HepG2 (cell line): Measurements from ENCODE around the gene AGXT. TPM values are rescaled to one million over a fixed set of nuclear protein-coding genes. Genes with fewer than 3 reads are reported as not detected.

Experiments used
- AGO1 ChIP-seq: fragments of 200-400 bp; formaldehyde crosslinking; IDR thresholded peaks from 2 replicates; pipeline ENCODE4 v1.6.1; 2017; ENCODE audit warnings: mild to moderate bottlenecking, low read depth, low read length, moderate library complexity; ENCODE audit not compliant: poor library complexity, severe bottlenecking
- ARNTL ChIP-seq: sonication (generic); formaldehyde crosslinking; IDR thresholded peaks from 2 replicates; pipeline ENCODE4 v1.4.0; 2020; ENCODE audit warnings: mild to moderate bottlenecking, missing genetic modification reagents
- JUNB ChIP-seq: sonication (generic); formaldehyde crosslinking; IDR thresholded peaks from 2 replicates; pipeline ENCODE4 v1.8.0; 2022; ENCODE audit warnings: missing genetic modification reagents, mild to moderate bottlenecking, borderline replicate concordance
- MAFG ChIP-seq: sonication (generic); formaldehyde crosslinking; IDR thresholded peaks from 2 replicates; pipeline ENCODE4 v1.5.1; 2020; ENCODE audit warnings: mild to moderate bottlenecking, missing genetic modification reagents
- RBM39 ChIP-seq: fragments of 200-400 bp; formaldehyde crosslinking; IDR thresholded peaks from one replicate; pipeline ENCODE4 v1.6.1; 2018; ENCODE audit warnings: antibody characterized with exemption, mild to moderate bottlenecking, low read depth, low read length; ENCODE audit not compliant: poor library complexity, severe bottlenecking
- ZFP36L1 ChIP-seq: sonication (generic); formaldehyde crosslinking; IDR thresholded peaks from 2 replicates; pipeline ENCODE4 v1.8.0; 2022; ENCODE audit warnings: mild to moderate bottlenecking, missing genetic modification reagents, moderate library complexity
- ZNF567 ChIP-seq: sonication (generic); formaldehyde crosslinking; IDR thresholded peaks from 2 replicates; pipeline ENCODE4 v1.8.1; 2023; ENCODE audit warnings: mild to moderate bottlenecking, missing genetic modification reagents, borderline replicate concordance
- ZNF652 ChIP-seq: IDR thresholded peaks from 2 replicates; pipeline ENCODE4 v1.6.1; 2016; ENCODE audit warnings: low read depth, borderline replicate concordance
- polyA plus RNA-seq, 8 experiments: library from polyadenylated mRNA; depleted of rRNA in 3 of 8; stranded (reverse) in 7 of 8; unstranded in 1 of 8; fragments of >200 nt; fragmentation: Illumina TruSeq in 4 of 8; extraction: Trizol in 4 of 8; gene quantifications; 2 replicates each; pipeline versions ENCODE4 v1.2.1 to v1.2.3, GENCODE V29; 2011 to 2016; ENCODE audit warnings: low read depth in 4 of 8, missing spikeins in 1 of 8, mixed read lengths in 1 of 8; ENCODE audit not compliant: insufficient read depth in 1 of 8
- total RNA-seq, 5 experiments: library from RNA; depleted of rRNA; stranded (reverse); fragments of >200 nt; fragmentation: Illumina TruSeq; extraction: Trizol; gene quantifications; 2 replicates each; pipeline ENCODE4 v1.2.3, GENCODE V29; 2016; ENCODE audit warnings: low read depth in 1 of 5
- TF ChIP-seq, protein P1 (sequence below): fragments of 450-650 bp; IDR thresholded peaks from 2 replicates; pipeline ENCODE4 v1.6.1; 2017; ENCODE audit warnings: mild to moderate bottlenecking
- TF ChIP-seq, protein P2 (sequence below): sonication (generic); formaldehyde crosslinking; conservative IDR thresholded peaks from 2 replicates; pipeline ENCODE4 v1.4.0; 2020; ENCODE audit warnings: mild to moderate bottlenecking, missing genetic modification reagents, moderate library complexity

AGXT gene
- total and polyA plus RNA-seq, 2 of the 13 experiments (the other 11 are each of a cell fraction or from before 2014, with no cell fraction given), result 41.9 to 96.1 TPM

DNA sequence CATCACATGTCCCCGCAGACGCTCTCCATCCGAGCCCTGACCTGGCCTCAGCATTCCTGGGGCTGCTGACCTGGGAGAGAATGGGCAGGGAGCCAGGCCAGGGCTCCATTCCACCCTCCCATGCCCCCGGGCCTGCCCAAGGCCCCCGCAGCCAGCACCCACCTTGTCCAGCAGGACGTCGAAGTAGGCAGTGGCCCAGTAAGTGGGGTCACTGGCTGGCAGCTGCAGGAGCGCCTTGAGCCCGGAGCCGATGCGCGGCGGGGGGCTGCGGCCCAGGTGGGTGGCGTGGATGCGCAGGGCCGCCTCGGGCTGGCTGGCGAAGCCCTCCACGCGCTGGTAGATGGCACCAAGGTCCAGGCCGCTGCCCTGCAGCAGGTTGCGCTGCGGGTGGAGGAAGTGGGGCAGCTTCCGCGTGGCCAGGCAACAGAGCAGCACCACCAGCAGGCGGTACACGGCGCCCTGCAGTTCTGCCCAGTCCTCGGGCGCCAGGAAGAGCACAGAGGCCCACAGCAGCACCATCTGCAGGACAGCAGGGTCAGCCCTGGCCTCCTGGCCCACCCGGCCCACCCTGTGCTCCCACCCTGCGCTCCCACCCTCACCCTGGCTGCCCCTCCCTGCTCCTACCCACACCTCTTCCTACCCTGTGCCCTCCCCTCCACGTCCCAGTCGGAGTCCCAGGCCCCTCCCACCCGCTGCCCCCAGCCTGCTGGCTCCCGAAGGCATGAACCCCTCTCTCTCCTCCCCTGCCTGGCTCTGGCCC is 19.7 kb downstream of the AGXT start (continued):
- TF ChIP-seq ZNF567 (CRISPR knock-in tag) (no peak), RBM39 (no peak), MAFG (CRISPR knock-in tag) (no peak), ARNTL (CRISPR knock-in tag) (no peak), ZNF652 (CRISPR knock-in tag) (no peak), ZFP36L1 (CRISPR knock-in tag) (no peak), AGO1 (no peak), JUNB (CRISPR knock-in tag) (no peak)
- TF ChIP-seq, protein P1, sequence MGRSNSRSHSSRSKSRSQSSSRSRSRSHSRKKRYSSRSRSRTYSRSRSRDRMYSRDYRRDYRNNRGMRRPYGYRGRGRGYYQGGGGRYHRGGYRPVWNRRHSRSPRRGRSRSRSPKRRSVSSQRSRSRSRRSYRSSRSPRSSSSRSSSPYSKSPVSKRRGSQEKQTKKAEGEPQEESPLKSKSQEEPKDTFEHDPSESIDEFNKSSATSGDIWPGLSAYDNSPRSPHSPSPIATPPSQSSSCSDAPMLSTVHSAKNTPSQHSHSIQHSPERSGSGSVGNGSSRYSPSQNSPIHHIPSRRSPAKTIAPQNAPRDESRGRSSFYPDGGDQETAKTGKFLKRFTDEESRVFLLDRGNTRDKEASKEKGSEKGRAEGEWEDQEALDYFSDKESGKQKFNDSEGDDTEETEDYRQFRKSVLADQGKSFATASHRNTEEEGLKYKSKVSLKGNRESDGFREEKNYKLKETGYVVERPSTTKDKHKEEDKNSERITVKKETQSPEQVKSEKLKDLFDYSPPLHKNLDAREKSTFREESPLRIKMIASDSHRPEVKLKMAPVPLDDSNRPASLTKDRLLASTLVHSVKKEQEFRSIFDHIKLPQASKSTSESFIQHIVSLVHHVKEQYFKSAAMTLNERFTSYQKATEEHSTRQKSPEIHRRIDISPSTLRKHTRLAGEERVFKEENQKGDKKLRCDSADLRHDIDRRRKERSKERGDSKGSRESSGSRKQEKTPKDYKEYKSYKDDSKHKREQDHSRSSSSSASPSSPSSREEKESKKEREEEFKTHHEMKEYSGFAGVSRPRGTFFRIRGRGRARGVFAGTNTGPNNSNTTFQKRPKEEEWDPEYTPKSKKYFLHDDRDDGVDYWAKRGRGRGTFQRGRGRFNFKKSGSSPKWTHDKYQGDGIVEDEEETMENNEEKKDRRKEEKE, result no peak
- TF ChIP-seq, protein P2, sequence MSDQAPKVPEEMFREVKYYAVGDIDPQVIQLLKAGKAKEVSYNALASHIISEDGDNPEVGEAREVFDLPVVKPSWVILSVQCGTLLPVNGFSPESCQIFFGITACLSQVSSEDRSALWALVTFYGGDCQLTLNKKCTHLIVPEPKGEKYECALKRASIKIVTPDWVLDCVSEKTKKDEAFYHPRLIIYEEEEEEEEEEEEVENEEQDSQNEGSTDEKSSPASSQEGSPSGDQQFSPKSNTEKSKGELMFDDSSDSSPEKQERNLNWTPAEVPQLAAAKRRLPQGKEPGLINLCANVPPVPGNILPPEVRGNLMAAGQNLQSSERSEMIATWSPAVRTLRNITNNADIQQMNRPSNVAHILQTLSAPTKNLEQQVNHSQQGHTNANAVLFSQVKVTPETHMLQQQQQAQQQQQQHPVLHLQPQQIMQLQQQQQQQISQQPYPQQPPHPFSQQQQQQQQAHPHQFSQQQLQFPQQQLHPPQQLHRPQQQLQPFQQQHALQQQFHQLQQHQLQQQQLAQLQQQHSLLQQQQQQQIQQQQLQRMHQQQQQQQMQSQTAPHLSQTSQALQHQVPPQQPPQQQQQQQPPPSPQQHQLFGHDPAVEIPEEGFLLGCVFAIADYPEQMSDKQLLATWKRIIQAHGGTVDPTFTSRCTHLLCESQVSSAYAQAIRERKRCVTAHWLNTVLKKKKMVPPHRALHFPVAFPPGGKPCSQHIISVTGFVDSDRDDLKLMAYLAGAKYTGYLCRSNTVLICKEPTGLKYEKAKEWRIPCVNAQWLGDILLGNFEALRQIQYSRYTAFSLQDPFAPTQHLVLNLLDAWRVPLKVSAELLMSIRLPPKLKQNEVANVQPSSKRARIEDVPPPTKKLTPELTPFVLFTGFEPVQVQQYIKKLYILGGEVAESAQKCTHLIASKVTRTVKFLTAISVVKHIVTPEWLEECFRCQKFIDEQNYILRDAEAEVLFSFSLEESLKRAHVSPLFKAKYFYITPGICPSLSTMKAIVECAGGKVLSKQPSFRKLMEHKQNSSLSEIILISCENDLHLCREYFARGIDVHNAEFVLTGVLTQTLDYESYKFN (CRISPR knock-in tag), result no peak
